ENCODE results near the gene RIMBP3B. TPM values are rescaled to one million over a fixed set of nuclear protein-coding genes. Genes with fewer than 3 reads are reported as not detected.
"Not testable (repeated sequence)": the region's sequence is repeated elsewhere in the genome, so short reads cannot be mapped to it uniquely, and the experiment has no call there.

Gene RIMBP3B
- total RNA-seq, 1 experiment from 2014 or later = not detected

GRCh38 chr22:21438013-21438412, 54.5 kb downstream of the RIMBP3B start:
- BruUV-seq (replicated peaks); H3K4me3 Mint-ChIP-seq (ENCODE audit: unreplicated experiment); CTCF ChIA-PET; POLR2A ChIA-PET; DNase-seq (ENCODE audit: unreplicated experiment); H3K36me3 Mint-ChIP-seq (ENCODE audit: insufficient read depth, unreplicated experiment); H3K4me1 Mint-ChIP-seq (ENCODE audit: insufficient read depth, unreplicated experiment); H3K27me3 Mint-ChIP-seq (ENCODE audit: insufficient read depth, unreplicated experiment); H3K9me3 Mint-ChIP-seq (ENCODE audit: unreplicated experiment); H3K27ac Mint-ChIP-seq (ENCODE audit: low read depth, unreplicated experiment); intact Hi-C loops (cut with micrococcal nuclease): not testable (repeated sequence)

Other genes with a start within 250 kb of the RIMBP3B start
- gene HIC2, start 33.6 kb downstream of the RIMBP3B start, total RNA-seq (2022) = 2.2 and 2.5 TPM in 2 replicates
- gene TMEM191C, start 83.6 kb downstream of the RIMBP3B start, total RNA-seq (2022) = 0.75 and 1.4 TPM in 2 replicates
- 0.14 and 0.20 TPM in 2 replicates for gene RIMBP3C, start 167.7 kb downstream of the RIMBP3B start, total RNA-seq (2022)
- 44.2 and 49.0 TPM in 2 replicates for gene UBE2L3, start 184.0 kb downstream of the RIMBP3B start, total RNA-seq (2022)
- 58.6 and 83.5 TPM in 2 replicates for gene YDJC, start 246.3 kb downstream of the RIMBP3B start, total RNA-seq (2022)
- gene CCDC116, start 249.0 kb downstream of the RIMBP3B start, total RNA-seq (2022) = 0.21 TPM in 1 of 2 replicates, not detected in the other